Bone marrow (tissue), 2 donors: ENCODE measurements around the gene FPR1.

Source experiments
- DNase-seq, 2 donors: peaks; one replicate each; lab custom pipeline; 2025; lab: John Stamatoyannopoulos, UW

FPR1 gene

DNA sequence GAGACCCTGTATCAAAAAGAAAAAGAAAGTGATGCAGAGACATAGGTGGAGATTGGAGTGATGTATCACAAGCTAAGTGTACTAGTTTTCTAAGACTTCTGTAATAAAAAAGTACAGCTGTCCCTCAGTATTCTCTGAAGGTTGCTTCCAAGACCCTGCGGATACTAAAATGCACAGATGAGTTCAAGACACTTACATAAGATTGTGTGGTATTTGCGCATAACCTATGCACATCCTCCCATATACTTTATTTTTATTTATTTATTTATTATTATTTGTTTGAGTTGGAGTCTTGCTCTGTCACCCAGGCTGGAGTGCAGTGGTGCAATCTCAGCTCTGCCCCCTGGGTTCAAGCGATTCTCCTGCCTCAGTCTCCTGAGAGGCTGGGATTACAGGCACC lies 14.3 kb downstream of the FPR1 start:
- no peak for DNase-seq

- peak in 1 of 2 donors; percentile 57 for DNase-seq
These were observed 15.8 kb downstream of the FPR1 start for GRCh38 chr19:51735759-51736449.

GRCh38 chr19:51733742-51734522 lies 17.7 kb downstream of the FPR1 start:
- no peak for DNase-seq

DNA sequence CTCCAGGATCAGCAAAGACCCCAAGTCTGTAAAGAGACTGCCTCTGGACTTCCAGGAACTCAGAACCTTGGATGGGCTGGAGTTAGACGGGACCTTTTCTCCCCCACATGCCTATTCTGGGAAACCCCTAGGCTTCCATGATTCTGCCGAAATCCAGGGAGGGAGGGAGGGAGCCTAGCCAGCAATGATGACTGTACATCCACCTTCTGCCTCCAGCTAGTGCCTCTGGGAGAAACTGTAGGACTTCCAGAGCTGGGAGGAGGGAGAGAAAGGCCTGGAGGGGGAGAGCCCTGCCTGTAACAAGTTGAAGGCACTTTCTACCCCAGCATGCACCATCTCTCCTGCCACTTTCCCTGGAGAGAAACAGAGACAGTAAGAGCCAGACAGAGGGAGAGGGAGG lies 21.9 kb downstream of the FPR1 start:
- no peak for DNase-seq

GRCh38 chr19:51727349-51727880 lies 24.3 kb downstream of the FPR1 start:
- no peak for DNase-seq

GRCh38 chr19:51726049-51726448 lies 25.6 kb downstream of the FPR1 start:
- no peak for DNase-seq

DNA sequence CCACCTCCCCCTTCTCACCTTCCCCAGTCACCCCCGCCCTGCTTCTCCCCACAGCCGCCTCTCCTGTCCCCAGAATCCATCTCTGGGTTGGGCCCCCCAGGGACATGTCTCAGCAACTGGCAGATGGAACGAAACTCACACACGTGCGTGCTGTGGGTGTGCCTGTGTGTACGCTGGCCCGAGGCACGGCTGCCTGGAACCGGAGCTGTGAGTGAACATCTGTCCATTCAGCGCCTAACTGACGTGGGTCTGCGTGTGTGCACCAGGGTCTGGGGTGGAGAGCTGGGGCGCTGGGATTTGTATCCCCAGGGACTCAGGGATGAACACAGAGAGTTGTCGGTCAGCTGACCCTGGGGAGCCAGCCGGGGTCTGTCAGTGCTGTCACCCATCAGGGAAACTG lies 27.1 kb downstream of the FPR1 start:
- no peak for DNase-seq

DNA sequence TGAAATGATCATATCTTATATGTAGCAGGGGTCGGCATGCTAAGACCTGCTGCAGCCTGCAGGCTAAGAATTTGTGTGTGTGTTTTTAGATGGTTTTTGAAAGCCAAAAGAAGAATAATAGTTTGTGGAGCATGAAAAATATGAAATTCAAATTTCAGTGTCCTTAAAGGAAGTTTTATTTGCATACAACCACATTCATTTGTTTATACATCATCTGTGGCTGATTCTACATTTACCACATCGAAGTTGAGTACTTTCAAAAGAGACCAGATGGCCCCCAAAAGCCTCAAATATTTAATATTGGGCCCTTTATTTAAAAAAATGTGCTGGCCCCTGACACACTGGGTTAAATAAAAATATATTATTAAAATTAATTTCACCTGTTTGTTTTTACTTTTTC lies 29.2 kb downstream of the FPR1 start:
- DNase-seq, result no peak

GRCh38 chr19:51721905-51722304 lies 29.8 kb downstream of the FPR1 start:
- DNase-seq, result no peak

DNA sequence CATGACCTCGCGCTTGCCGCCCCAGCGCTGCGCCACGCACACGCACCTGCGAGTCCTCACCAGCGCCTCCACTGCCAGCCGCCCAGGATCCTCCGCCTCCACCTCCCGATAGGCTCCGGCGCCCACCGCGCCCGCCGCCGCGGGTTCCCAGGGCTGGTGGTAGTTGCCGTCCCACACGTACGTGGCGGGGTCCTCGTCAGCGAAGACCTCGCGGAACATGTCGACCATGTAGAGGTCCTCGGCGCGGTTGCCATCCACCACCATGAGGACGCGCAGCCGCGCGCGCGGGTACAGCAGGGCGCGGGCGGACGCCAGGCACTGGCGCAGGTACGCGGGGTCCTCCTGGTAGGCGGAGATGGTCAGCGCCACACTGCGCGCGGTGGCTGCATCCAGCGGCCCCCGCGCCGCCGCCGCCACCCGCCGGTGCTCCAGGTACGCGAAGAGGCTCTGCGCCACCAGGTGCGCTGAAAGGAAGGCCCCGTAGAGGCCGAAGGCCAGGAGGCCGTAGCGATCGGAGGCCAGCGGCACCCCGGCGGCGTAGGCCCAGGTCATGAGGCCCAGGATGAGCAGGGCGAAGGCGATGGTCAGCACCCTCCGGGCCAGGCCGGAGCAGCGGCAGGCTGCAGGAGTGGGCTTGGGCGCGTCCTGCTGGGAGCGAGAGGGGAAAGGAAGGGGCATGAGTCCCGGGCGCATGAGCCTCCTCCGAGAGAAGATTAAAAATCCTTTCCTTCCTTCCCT lies 32.3 kb downstream of the FPR1 start:
- no peak for DNase-seq

DNA sequence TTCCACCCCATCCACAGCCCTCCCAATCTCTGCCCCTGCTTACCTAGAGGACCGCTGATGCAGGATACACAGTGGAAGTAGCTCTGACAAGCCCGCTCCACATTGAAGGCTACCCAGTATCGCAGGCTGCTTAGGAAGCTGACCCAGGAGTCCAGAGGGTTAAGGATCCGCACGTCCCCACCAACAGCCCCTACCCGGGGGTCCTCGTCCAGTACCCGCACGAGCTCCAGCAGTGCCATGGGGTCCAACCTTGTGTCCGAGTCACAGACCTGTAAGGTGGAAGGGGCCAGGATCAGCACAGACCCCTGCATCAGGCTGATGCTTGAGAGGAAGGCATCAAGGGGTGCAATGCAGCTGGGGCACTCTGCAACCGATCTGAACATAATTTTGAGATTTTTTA lies 34.8 kb downstream of the FPR1 start:
- no peak for DNase-seq

DNA sequence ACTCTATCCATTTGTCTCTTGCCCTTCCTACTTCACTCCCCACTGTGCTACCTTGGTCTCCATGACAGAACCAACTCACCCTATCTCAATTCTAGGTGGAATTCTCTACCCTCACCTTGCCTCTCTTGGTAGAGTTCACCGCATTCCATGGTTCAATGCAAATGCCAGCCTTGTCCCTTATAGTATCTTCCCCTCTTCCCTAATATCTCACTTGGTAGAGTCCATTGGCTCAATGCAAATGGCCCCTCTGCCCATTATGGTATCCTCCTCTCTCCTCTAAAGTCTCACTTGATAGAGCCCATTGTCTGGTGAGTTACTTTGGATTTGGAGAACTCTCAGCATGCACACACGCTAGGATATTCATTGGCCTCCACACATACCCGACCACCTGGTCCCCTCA lies 35.8 kb downstream of the FPR1 start:
- no peak for DNase-seq

- no peak for DNase-seq
These were observed 36.8 kb downstream of the FPR1 start for GRCh38 chr19:51714848-51715247.

DNA sequence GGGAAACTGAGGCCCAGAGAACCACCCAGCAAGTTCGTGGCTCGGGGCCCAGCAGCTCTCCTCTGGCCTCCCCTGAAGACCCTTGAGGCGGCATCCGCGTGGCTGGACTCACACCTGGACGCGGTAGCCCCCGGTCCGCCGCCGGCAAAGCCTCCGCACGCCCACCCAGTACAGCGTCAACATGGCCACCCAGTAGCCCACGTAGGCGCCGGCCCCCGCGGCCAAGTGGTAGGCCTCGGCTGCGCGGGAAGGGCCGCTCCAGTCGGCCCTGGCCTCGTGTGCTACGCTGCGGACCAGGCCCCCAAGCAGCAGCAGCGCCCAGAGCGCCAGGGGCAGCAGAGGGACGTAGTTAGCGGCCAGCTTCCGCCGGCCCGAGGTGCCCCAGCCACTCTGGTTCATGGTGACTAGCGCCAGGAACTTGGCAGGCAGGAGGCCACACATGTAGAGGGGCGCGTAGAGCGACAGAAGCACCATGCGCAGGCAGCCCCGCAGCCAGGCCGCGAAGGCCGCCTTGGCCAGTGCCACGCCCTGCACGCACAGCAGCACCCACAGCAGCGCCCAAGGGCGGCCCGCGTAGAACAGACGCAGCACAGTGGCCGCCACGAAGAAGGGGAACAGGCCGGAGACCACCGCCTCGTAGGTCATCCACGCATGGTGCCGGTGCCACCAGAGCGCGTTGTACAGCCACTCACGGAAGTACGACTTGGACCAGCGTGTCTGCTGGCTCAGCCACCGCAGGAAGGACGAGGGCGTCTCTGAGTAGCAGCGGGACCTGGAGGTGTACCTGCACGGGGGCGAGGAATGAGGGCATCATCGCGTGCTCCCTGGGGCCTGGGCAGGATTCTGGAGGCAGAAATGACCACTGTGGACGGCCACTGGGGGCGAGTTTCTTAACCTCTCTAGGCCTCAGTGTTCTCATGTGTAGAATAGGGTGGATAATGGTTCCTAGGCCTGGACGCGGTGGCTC lies 38.1 kb downstream of the FPR1 start:
- no peak for DNase-seq

- DNase-seq, result no peak
These were observed 39.1 kb downstream of the FPR1 start for GRCh38 chr19:51712461-51713081.

GRCh38 chr19:51711702-51712101 lies 40.0 kb downstream of the FPR1 start:
- DNase-seq, result no peak

GRCh38 chr19:51710163-51710562 lies 41.5 kb downstream of the FPR1 start:
- DNase-seq, result no peak

DNA sequence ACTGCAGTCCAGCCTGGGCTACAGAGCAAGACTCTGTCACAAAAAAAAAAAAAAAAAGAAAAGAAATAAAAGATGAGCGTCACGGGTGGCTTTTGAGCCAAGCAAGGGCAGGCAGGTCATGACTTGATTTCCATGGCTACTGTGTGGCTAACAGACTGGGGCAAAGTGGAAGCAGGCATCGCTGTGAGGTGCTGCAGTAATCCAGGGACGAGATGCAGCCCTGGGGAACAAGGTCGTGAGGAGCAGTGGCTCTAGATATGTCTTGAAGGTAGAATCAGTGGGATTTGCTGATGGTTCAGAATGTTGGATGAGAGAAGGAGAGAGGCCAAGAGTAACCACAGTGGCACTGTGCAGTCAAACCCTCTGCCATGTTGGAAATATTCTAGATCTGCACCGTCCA lies 42.1 kb downstream of the FPR1 start:
- no peak for DNase-seq

GRCh38 chr19:51708811-51709210 lies 42.9 kb downstream of the FPR1 start:
- DNase-seq, result no peak

- no peak for DNase-seq
These were observed 44.8 kb downstream of the FPR1 start for GRCh38 chr19:51706885-51707284.

GRCh38 chr19:51706296-51706695 lies 45.4 kb downstream of the FPR1 start:
- no peak for DNase-seq
